GM12801 (cell line): ENCODE measurements around the gene TEK.

Source experiments
- CTCF ChIP-seq: IDR thresholded peaks from one replicate; pipeline ENCODE4 v1.5.1; 2011; ENCODE audit warnings: control low read depth; ENCODE audit not compliant: insufficient read length; ENCODE audit errors: extremely low read depth

Gene TEK

GRCh38 chr9:27273186-27273585 is 164.2 kb downstream of the TEK start:
- TF ChIP-seq CTCF: no peak

- TF ChIP-seq CTCF: no peak
Observed at GRCh38 chr9:27276193-27277030, 167.4 kb downstream of the TEK start.

GRCh38 chr9:27278374-27278773 is 169.3 kb downstream of the TEK start:
- no peak for TF ChIP-seq CTCF

DNA sequence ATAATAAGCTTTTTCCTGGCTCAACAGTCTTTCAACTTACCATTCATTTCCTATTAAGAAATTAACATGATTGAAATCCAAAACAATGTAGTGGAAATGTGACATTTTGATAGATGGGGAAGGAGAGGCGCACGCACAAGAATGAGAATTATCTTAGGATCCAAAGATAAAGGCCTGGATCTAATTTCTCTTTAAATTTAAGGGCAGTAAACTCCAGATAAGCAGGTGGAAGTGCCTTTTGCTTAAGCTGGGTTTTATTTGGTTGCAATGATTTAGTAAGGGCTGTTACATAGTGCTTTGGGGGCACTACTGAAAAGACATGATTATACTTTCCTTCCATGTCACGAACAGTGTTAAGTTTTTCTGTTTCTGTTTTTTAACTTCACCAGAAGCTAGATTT is 170.6 kb downstream of the TEK start:
- TF ChIP-seq CTCF: no peak
